Epithelial cell of umbilical artery (primary cell): ENCODE measurements around the gene ZFAND6. TPM values are rescaled to one million over a fixed set of nuclear protein-coding genes. Genes with fewer than 3 reads are reported as not detected.

ENCODE experiments used
- total RNA-seq: library from RNA; depleted of rRNA; stranded (reverse); fragments of >200 nt; gene quantifications from 2 replicates; pipeline ENCODE4 v1.2.3, GENCODE V29; 2014

ZFAND6 gene
- 147 and 227 TPM in 2 replicates for total RNA-seq

GRCh38 chr15:80058851-80059785 is at the start of gene ZFAND6:
Gene ZFAND6 (plus strand): TSS chr15:80059676. CDS start chr15:80120345, 60,669 bp downstream.

GRCh38 chr15:80152896-80153876 is 93.7 kb downstream of the ZFAND6 start, which contains the start of gene FAH:
Gene FAH (plus strand): TSS chr15:80152999. CDS start chr15:80153055, 56 bp downstream.

Other genes starting within 250 kb of the ZFAND6 start
- gene MTHFS, start 162.7 kb upstream of the ZFAND6 start, total RNA-seq: 13.6 and 19.1 TPM in 2 replicates
- gene BCL2A1, start 88.5 kb upstream of the ZFAND6 start, total RNA-seq: 0.76 and 2.3 TPM in 2 replicates
- 14.3 and 18.8 TPM in 2 replicates for gene FAH, start 93.3 kb downstream of the ZFAND6 start, total RNA-seq
- gene CTXND1, start 192.5 kb downstream of the ZFAND6 start, total RNA-seq: not detected in 2 replicates